Stimulated activated CD4-positive, alpha-beta T cell treated with anti-CD3 and anti-CD28 coated beads, Interleukin-2, amount 100 ng/mL, for 48 hours (primary cell): Measurements from ENCODE around the gene PTPN5.
"Not testable (repeated sequence)": the region's sequence is repeated elsewhere in the genome, so short reads cannot be mapped to it uniquely, and the experiment has no call there.

Experiments
- DNase-seq, 2 donors: peaks; one replicate each; pipeline ENCODE4 v3.0.0-alpha.2; 2020

The PTPN5 gene

DNA sequence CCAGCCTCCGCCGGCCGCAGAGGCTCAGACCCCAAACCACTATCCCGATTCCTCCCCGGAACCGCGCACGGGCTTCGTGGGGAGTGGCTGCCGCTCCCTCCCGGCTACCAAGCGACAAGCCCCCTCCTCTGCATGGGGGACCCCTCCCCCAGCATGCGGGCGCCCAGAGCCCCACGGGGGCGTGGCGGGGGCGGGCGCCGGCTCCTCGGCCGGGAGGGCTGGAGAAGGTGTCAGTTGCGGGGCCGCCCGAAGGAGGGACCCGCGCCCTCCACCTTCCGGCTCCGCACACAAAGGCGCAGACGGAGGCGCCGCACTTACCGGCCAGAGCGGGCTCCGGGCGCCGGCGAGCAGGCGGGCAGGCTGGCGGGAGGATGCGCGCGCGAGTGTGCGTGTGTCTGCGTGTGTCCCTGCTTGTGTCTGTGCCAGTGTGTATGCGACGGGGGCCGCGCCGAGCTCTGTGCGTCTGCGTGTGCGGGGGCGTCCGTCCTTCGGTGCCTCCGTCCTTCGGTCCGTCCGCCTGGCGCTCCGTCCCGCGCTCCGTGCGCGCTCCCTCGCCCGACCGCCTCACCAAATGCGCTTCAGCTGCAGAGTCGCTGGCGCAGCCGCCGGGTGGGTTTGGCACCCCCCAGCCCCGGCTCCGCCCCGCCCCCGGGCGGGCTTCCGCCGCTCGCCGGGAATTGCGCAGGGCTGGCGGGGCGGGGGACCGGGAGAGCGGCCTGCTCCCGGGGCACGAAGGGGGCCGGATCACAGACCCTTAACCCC, at the start of gene PTPN5:
Gene PTPN5, minus strand, starts transcription at position 592 of the 762 bp plus-strand sequence. CDS start 19,840 bp downstream, outside the sequence.
- DNase-seq: no peak

DNA sequence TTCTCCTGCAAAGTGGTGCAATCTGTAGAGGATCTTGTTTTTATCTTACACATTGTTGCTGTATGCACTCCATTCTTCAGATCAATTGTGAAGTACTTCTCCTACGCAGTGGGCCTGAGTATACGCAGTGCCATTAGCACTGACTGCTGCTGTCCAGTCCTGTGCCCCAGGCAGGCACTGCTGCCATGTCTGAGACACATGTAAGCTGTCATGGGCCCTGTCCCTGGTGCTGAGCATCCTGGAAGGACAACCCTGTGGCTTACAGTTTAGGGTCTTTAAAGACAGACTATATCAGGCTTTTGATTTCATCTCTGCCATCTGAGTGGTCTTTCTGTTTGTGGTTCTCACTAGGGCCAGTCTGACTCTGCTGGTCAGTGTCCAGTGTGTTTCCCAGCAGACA, 44.8 kb upstream of the PTPN5 start:
- no peak for DNase-seq

DNA sequence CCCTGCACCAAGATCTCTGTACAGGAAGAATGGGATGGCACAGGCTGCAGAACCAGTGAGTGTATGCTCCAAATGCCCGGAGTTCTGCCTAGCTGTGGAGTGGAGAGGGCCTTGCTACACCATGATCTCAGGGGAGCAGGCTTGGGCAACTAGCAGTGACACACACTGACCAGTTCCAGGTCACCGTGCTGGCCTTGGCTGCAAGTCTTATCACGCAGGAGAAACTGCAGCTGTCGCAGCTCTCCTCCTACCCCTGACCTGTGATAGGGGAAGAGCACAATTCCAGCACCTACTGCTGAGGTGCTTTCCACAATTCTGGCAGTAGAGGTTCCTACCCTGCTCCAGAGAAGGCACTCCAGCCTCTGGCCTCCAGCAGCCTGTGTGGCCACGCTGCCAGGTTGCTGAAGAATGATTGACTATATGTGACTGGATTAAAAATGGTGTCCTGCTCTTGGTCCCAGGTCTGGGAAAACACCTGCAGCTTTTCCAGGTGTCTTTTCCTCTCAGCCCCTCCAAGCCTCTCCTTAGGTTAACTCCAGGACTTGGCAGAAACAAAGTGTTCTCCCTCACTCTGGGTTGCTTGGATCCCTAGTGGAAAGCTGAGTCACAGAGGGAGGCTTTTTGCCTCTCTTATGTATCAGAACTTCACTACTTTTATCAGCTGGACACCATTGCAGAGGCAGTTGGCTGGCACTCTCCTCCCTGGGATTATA, 43.3 kb upstream of the PTPN5 start:
- DNase-seq: no peak

DNA sequence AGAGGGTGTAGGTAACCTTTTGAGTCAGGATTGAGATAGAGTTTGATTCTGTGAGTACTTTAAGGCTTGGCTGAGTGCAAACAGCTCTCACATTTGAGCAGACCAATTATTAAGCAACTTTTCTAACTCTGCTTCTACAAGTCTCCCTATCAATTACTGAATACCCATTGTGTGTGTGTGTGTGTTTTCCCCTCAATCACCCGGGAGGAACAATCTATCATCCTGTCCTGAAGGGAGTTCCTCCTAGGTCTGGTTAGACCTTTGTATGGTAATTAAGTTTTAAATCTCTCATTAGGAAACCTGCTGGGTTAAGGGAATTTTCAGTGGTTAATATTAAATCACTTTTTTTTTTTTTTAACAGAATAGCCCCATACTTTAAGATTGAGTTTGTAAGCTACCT, 28.6 kb upstream of the PTPN5 start:
- DNase-seq: not testable (repeated sequence)

DNA sequence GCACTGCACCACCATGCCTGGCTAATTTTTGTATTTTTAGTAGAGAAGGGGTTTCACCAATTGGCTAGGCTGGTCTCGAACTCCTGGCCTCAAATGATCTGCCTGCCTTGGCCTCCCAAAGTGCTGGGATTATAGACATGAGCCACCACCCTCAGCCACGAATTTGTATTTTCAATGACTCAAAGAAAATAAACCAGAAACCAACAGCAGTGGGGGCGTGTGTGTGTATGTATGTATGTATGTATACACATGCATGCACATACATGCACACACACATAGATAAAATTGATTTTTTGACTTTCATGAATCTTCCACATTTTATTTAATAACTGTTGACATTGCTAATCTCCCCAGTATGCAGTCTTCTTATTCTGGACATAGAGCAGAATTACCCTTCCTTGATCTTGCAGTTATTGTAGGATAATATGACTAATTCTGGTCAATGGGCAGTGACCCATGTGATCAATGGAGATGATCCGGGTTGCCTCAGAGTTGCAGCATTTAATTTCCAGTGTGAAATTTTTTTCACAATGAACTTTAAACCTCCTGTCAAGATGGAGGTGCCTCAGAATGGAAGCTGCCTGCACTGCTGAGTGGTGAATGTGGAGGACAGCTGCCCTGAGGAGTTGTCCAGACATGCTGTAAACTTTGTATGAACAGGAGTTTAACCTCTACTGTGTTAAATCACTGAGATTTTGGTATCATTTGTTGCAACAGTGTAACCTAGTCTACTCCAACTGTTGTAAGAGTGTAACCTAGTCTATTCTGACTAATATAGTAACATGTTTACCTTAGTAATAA, 12.8 kb upstream of the PTPN5 start:
- DNase-seq: no peak

DNA sequence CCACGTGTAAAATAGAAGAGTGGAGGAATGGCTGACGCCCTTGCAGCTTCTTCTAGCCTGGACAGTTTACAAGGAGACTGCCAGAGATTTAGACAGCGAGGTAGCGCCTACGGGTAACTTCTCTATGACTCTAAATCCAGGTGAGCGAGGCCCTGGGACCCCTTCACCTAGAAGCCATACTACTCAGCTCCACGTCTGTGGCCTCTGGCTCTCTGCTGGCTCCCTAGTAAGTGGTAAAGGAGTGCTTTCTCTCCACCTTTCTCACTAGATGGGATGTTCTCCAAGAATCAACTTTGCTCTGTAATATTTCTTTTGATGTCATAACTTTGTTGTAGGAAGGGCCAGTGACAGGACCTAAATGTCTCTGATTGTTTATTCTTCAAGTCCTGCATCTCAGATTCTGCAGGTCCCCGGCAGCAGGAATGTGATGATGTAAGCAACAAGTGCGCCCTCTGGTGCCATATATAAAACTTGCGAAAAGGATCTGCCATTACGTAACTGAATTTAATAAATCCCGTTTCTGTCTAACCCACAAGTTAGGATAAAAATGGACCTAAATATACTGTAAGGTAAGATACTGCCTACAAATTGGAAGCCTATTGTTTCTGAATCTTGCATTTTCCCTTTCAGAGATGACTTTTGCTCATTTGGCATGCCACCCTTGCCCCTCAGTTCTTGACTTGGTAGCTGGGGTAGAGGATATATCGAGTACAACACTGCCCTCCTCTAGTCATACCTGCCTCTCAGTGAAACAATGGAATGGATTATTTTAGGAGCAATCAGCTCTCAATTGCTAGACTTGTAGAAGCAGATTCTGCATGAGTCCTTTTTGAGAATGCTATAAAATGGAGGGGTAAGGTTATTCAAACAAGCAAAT, 11.0 kb upstream of the PTPN5 start:
- DNase-seq: peak; percentile 23 to 34

DNA sequence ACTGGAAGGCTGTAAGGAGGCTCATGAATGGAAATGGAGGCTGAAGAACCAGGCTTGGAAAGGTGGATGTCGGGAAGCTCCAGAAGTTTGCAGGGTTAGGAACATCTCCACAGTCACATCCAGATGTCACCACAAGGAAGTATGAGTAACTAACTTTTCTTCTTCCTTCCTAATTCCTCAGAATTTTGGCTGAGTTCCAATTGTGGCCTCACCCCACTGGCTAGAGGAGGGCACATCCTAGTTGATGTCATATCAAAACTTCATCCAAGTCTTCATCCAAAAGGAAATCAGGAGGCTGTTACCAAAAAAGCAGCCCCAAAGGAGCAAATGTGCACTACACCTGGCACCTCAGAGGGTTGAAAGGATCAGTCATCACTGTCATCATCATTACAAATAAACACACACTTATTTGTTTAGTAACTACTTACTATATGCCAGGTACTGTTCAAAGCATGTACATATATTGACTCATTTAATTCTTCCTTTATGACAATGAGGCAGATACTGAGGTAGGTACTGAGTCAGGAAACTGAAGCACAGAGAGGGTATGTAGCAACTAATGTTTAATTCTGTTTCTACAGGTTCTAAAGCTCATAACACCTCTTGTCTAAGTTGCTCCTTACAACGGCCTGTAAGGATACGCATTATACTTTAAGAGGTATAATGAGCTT, 7.3 kb upstream of the PTPN5 start:
- no peak for DNase-seq

DNA sequence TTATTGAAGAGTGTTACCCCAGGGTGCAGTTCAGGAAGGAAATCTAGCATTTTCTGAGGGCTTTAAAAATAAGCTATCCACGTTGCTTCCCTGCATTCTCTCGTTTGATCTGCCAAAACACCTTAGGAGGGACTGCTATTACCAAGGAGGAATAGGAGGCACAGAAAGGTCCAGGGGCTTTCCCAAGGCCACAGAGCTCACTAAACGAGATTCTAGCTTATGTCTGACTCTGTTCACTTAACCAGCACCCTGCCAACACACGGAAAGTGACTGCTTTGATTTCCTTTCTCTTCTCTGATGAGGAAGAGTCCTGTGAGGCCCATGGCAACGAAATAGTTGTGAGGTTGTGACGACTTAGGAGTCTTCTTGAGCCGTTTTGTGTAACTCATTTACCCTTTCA, 3.4 kb upstream of the PTPN5 start:
- DNase-seq: no peak

DNA sequence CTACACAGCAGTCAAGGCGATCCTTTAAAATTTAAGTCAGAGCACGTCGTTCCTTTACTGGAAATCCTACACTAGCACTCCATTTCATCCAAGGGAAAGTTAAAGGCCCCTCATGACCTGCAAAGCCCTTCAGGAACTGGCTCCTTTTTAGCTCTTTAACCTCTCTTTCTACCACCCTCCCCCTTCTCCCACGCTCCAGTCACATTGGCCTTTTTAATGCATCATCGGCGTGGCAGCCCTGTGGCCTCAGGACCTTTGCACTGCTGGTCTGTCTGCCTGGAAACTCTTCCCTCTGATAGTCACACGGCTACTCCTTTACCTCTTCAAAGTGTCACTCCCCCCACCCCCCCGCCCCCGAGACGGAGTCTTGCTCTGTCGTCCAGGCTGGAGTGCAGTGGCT, 1.2 kb upstream of the PTPN5 start:
- no peak for DNase-seq

DNA sequence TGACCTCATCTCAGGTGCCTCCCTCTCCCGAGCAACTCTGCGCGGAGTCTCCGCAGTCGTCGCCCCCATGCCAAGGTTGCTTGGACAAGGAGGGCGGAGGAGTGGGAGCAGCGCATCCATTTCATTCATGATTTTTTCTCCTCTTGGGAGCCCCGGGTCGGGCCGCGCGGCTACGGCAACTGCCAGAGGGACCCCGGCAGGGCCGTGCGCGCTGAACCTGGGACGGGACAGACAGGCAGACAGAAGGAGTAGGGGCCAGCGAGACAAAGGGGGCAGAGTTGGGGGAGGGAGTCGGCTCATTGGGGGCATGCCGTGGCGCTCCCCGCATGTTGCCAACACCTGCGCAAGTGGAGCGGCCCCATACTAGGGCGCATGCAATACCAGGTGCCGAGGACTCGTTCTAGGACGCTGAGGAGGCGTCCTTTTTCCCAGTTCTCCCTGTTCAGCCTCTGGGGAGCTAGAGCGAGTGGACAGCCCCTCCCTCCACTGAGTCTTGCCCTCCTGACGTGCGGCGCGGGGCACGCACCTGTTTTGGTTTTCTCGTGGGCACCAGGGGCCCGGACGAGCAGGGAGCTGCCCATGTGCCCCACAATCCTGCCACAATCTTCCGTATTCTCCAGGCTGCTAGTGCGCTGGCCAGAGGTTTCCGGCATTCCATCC, 501 bp upstream of the PTPN5 start:
- no peak for DNase-seq

DNA sequence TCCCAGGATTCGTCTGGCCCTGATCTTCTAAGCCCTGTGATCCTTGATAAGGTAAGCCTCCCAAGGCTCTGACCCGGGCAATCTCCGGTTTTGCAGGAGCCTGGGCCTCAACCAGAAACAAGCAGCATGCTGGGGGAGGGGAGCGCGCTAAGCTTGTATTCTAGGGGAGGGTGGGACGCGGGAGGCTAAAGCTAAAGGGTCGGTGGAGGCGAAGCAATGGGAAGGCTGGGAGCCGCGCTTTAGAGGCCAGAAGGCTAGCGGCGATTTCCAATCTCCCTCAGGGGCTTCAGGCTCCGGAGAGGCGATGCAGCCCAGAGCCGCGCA, 753 bp downstream of the PTPN5 start:
- DNase-seq: no peak

DNA sequence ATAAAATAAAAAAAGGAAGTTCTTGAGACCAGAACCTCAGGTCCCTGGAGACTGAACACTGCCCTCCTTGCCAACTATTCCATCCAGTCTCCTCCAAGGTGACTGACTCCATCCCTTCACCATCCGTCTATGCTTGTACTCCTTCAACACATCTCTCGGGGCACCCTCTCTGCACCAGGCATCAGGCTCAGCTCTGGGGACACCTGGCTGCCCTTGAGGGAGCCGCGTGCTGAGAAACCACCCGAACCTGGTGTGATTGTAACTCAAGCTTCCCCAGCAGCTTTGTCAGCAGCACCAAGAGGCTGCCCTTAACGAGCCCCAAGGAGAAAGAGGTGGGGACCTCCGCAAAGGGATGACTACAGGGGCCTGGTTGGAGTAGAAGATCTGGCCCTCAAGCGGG, 1.7 kb downstream of the PTPN5 start:
- no peak for DNase-seq

DNA sequence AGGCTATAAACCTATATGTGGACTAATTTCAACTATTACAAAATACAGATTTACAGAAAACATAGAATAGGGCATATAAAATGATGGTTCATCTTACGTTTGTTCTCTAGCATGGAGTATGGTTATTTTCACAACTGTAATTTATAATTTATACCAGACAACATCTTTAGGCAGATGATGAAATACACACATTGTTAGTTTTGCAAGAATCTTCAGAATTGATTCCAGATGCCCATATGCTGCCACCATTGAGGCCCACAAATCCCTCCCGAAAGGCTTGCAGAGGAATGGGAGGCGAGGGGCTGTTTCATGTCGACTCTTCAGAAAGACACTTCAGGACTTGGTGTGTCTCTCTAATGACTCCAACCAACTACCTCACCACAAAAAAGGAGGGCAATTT, 6.2 kb downstream of the PTPN5 start:
- no peak for DNase-seq

DNA sequence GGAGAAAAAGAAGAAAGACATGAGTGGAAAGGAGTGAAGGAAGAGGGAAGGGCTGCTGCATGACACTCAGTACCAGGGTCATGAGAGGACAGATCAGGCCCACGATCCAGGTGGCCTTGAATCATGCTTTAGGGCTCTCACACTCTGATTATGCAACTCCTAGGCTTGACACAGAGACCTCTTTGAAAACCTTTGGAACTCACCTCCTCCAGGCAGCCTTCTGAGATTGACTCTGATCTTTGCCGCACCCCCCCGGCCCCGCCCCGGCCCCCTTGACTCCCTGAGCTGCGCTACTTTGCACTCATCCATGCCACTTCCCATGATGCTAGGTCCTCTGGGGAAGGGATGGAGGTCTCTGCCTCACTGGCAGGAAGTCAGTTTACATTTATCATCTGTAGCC, 10.7 kb downstream of the PTPN5 start:
- no peak for DNase-seq

DNA sequence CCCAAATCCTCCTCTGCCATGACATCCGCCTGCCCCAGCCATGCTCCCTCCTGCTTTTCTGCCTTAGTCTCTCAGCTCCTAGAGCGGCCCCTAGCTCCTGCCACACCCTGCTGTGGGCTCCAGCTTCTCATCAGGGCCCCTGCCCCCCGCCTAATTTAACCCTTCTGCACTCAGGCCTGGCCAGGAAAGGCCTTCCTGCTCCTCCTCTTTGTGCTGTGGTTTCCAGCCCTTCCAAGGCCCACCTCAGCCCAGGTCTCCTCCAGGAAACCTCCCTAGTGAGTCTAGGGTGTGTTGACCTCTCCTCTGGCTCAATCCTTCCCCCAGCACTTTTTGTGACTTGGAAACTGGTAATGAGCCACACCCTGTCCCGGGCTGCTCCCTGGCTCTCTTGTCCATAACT, 11.3 kb downstream of the PTPN5 start:
- no peak for DNase-seq

DNA sequence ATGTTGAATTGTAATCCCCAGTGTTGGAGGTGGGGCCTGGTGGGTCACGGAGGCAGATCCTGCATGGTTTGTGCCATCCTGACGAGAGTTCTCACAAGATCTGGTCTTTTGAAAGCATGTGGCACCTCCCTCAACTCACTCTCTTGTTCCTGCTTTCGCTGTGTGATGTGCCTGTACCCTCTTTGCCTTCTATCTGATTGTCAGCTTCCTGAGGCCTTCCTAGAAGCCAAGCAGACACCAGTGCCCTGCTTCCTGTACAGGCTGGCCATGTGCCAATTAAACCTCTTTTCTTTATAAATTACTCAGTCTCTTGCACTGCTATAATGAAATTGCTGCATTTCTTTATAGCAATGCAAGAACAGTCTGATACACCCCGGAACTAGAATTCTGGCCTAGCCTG, 13.1 kb downstream of the PTPN5 start:
- DNase-seq: no peak

DNA sequence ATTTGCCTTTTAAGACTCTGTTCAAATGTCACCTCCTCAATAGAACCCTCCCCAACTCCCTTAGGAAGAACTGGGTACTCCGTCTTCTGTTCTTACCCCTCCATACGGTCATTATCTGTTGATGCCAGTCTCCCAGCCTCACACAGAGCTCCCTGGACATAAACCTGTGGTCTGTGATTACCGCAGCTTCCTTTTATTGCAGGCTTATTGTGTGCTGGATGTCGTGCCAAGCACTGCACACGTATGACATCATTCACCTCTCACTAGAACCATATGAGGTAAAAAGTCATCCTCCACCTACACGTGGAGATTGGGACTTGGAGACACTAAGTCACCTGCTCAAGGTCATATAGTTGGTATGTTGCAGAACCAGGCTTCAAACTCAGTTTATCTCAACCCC, 15.3 kb downstream of the PTPN5 start:
- no peak for DNase-seq

DNA sequence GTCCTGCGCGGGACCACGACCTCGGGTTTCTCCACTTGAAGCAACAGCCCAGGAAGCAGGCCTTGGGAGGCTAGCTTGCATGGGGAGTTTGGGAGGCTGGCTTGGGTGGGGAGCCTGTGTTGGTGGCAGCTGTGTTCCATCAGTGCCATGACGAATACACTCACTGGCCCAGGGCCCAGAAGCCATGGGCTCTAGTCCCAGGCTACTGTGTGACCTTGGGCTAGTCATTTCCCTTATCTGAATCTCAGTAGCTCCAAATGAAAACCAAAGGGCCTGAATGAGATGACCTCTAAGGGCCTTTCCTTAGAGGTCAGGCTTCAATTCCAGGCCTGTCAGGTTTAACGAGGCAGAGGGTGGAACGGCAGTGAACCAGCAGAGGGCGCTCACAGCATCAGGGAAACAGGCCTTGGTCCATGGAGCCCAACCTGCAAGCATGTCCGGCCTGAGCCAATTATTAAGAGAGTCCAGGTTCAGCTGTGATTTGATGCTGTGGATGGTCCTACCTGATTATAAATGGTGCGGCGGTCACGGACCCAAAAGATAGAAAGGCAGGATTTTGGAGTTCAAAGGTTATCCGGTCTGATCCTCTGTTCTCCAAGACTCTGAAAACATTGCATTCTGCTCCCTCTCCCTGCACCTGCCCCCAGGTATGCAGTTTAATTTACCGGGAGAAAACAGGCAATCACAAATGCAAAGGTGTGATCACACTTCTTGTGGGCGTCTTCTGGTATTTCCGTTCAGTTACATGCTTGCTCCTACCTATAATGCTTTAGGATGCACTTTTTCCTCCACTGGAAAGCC, 15.9 kb downstream of the PTPN5 start:
- peak; percentile 67 to 80 for DNase-seq

DNA sequence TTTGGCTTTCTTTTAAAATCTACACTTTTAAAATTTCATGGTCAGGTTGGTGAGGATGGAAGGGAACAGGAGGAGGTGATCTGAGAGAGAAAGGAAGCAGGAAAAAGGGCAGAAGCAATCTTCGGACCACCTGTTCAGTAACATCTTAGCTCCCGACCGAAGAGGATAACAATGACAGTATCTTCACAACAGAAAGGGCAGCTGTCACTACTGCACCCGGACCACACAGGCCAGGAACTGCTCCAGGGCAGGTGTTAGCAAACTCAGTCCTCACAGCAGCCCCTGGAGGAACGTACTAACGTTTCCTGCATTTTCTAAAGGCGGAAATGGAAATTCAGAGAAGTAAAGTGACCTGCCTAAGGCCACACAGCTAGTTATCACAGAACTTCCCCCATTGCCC, 16.8 kb downstream of the PTPN5 start:
- no peak for DNase-seq

DNA sequence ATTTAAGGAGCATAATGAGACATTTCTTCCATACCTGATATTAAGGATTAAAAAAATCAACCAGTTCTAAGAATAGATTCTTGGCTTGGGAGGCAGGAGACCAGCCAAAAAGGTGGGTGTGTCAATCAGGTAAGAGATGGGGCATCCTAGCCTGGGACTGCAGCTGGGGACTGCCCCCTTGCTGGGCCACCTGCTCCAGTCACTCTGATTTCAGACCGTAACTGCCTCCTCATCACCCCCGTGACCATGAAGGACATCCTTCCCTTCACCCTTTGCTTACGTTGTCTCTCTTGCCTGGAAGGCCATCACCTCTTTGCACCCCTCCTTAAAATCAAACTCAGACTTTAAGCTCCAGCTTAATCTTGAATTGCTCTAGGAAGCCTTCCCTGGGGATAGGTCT, 17.9 kb downstream of the PTPN5 start:
- DNase-seq: no peak

DNA sequence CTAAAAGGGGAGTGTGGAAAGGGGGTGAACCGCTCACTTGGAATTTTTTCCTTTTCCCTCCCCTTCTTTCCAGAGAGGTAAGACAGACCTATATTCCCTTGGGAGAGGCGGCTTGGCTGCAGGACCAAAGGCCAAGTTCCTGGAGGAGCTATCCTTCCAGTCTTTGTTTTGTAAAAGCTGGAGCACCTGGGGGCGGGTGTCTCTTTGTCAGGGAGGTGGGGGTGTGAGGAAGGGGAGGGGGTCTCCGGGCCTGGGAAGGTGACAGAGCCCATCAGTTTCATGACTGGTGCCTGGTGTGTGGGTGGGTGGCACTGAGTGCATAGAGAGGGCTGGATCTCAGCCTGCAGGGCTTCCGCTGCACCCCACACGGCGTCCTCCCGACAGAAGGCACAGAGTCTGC, 18.5 kb downstream of the PTPN5 start:
- DNase-seq: no peak
